ENCODE results near the gene RASA3. TPM values are rescaled to one million over a fixed set of nuclear protein-coding genes. Genes with fewer than 3 reads are reported as not detected.

RASA3 gene
- total RNA-seq, 1 experiment from 2014 or later = 18.6 TPM

DNA sequence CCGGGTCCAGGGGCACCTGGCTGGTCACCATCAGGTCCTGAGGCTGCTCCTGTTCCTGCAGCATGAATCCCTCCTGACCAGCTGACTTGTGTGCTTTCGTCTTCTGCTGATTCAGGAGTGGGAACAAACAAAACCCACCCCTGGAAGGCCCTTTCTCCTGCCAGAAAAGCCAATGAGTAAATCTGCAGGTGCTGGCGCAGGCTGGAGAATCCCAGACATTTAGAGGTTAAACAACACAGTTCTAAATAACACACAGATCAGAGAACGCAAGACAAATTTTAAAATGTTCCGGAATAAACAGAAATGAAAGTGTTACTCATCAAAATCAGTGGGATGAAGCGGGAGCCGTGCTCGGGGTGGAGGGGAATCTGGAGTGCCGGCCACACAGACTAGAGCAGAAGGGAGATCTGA lies 97.9 kb downstream of the RASA3 start:
- no peaks in the 10 kb centered on the region for H3K27me3 ChIP-seq (ENCODE audit: insufficient read depth, low read length)
- H3K4me3 ChIP-seq (replicated peaks in 1 of 2; ENCODE audit: low read depth in 1 of 2, low read length in 2 of 2) = no peak overlapping the region
- BruUV-seq (replicated peaks) = no TSS peak
- no peaks in the 10 kb centered on the region for H4K20me1 ChIP-seq (ENCODE audit: insufficient read depth)
- no peaks in the 10 kb centered on the region; a peak in 1 of 4 replicates for H3K9me3 ChIP-seq (ENCODE audit: control insufficient read depth in 1 of 2, insufficient read depth in 1 of 2, low read depth in 1 of 2, low read length in 2 of 2)
- H3K4me2 ChIP-seq (ENCODE audit: low read length) = no peak overlapping the region
- no peak overlapping the region for H3K9ac ChIP-seq (ENCODE audit: low read length)
- TF ChIP-seq ZNF274 (IDR thresholded peaks at IDR 0.05; ENCODE audit: low read depth, low read length) (no peak), EZH2phosphoT487 (IDR thresholded peaks at IDR 0.05; ENCODE audit: borderline replicate concordance) (no peak), SIN3A (IDR thresholded peaks at IDR 0.05; ENCODE audit: low read depth) (no peak), CBX3 (IDR thresholded peaks at IDR 0.05; ENCODE audit: low read depth) (no peak), YY1 (IDR thresholded peaks at IDR 0.05; ENCODE audit: extremely low read depth, insufficient replicate concordance, low read depth, low read length) (no peak), POLR2AphosphoS5 (IDR thresholded peaks at IDR 0.05; ENCODE audit: low read depth, low read length) (no peak)
- TF ChIP-seq, protein P1, sequence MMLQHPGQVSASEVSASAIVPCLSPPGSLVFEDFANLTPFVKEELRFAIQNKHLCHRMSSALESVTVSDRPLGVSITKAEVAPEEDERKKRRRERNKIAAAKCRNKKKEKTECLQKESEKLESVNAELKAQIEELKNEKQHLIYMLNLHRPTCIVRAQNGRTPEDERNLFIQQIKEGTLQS (IDR thresholded peaks at IDR 0.05) = no peak
- TF ChIP-seq, protein P2, sequence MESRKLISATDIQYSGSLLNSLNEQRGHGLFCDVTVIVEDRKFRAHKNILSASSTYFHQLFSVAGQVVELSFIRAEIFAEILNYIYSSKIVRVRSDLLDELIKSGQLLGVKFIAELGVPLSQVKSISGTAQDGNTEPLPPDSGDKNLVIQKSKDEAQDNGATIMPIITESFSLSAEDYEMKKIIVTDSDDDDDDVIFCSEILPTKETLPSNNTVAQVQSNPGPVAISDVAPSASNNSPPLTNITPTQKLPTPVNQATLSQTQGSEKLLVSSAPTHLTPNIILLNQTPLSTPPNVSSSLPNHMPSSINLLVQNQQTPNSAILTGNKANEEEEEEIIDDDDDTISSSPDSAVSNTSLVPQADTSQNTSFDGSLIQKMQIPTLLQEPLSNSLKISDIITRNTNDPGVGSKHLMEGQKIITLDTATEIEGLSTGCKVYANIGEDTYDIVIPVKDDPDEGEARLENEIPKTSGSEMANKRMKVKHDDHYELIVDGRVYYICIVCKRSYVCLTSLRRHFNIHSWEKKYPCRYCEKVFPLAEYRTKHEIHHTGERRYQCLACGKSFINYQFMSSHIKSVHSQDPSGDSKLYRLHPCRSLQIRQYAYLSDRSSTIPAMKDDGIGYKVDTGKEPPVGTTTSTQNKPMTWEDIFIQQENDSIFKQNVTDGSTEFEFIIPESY (IDR thresholded peaks at IDR 0.05; ENCODE audit: extremely low read depth, insufficient replicate concordance, low read length) = no peak
- TF ChIP-seq, protein P3, sequence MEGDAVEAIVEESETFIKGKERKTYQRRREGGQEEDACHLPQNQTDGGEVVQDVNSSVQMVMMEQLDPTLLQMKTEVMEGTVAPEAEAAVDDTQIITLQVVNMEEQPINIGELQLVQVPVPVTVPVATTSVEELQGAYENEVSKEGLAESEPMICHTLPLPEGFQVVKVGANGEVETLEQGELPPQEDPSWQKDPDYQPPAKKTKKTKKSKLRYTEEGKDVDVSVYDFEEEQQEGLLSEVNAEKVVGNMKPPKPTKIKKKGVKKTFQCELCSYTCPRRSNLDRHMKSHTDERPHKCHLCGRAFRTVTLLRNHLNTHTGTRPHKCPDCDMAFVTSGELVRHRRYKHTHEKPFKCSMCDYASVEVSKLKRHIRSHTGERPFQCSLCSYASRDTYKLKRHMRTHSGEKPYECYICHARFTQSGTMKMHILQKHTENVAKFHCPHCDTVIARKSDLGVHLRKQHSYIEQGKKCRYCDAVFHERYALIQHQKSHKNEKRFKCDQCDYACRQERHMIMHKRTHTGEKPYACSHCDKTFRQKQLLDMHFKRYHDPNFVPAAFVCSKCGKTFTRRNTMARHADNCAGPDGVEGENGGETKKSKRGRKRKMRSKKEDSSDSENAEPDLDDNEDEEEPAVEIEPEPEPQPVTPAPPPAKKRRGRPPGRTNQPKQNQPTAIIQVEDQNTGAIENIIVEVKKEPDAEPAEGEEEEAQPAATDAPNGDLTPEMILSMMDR (IDR thresholded peaks at IDR 0.05 in 2 of 3, conservative IDR thresholded peaks at IDR 0.05 in 1 of 3; ENCODE audit: borderline replicate concordance in 1 of 3, insufficient read depth in 1 of 3, low read depth in 2 of 3, low read length in 2 of 3) = no peak
- POLR2A ChIA-PET = no interaction called here
- no peaks in the 10 kb centered on the region for H3K9me2 ChIP-seq (ENCODE audit: insufficient read depth)
- CTCF ChIA-PET = no interaction called here
- RAD21 ChIA-PET (ENCODE audit: low non-redundant PET in 1 of 2, low total read pairs in 2 of 2, uncharacterized antibody in 2 of 2, unreplicated experiment in 2 of 2) = no interaction called here
- H3K27ac ChIP-seq (ENCODE audit: low read depth, low read length) = no peak overlapping the region
- H2AFZ ChIP-seq (ENCODE audit: low read depth, low read length, poor library complexity, severe bottlenecking) = no peak overlapping the region
- peaks cover 4% of the 10 kb centered on the region; the same call in 1 of the 2 replicates for H3K79me2 ChIP-seq (ENCODE audit: insufficient read depth, low read length)
- ATAC-seq (no peak), DNase-seq (ENCODE audit: low read depth, low spot score) (no peak)
- H3K36me3 ChIP-seq (ENCODE audit: control insufficient read depth in 1 of 2, insufficient read depth in 2 of 2, low read length in 2 of 2) = no peaks in the 10 kb centered on the region
- H3K4me1 ChIP-seq (ENCODE audit: control insufficient read depth in 1 of 2, insufficient read depth in 2 of 2, low read length in 2 of 2) = peaks cover 7 to 26% of the 10 kb centered on the region in 2 experiments; a peak in 3 of 4 replicates
- intact Hi-C loops (cut with micrococcal nuclease) = no loop called here

All from HCT116 (cell line).